ENCODE results near the gene TTC14.
A peak's percentile ranks its signal among the peaks of the same experiment; 100 is the strongest.
"Not testable (repeated sequence)": the region's sequence is repeated elsewhere in the genome, so short reads cannot be mapped to it uniquely, and the experiment has no call there.

Gene TTC14, protein sequence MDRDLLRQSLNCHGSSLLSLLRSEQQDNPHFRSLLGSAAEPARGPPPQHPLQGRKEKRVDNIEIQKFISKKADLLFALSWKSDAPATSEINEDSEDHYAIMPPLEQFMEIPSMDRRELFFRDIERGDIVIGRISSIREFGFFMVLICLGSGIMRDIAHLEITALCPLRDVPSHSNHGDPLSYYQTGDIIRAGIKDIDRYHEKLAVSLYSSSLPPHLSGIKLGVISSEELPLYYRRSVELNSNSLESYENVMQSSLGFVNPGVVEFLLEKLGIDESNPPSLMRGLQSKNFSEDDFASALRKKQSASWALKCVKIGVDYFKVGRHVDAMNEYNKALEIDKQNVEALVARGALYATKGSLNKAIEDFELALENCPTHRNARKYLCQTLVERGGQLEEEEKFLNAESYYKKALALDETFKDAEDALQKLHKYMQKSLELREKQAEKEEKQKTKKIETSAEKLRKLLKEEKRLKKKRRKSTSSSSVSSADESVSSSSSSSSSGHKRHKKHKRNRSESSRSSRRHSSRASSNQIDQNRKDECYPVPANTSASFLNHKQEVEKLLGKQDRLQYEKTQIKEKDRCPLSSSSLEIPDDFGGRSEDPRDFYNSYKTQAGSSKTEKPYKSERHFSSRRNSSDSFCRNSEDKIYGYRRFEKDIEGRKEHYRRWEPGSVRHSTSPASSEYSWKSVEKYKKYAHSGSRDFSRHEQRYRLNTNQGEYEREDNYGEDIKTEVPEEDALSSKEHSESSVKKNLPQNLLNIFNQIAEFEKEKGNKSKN

DNA sequence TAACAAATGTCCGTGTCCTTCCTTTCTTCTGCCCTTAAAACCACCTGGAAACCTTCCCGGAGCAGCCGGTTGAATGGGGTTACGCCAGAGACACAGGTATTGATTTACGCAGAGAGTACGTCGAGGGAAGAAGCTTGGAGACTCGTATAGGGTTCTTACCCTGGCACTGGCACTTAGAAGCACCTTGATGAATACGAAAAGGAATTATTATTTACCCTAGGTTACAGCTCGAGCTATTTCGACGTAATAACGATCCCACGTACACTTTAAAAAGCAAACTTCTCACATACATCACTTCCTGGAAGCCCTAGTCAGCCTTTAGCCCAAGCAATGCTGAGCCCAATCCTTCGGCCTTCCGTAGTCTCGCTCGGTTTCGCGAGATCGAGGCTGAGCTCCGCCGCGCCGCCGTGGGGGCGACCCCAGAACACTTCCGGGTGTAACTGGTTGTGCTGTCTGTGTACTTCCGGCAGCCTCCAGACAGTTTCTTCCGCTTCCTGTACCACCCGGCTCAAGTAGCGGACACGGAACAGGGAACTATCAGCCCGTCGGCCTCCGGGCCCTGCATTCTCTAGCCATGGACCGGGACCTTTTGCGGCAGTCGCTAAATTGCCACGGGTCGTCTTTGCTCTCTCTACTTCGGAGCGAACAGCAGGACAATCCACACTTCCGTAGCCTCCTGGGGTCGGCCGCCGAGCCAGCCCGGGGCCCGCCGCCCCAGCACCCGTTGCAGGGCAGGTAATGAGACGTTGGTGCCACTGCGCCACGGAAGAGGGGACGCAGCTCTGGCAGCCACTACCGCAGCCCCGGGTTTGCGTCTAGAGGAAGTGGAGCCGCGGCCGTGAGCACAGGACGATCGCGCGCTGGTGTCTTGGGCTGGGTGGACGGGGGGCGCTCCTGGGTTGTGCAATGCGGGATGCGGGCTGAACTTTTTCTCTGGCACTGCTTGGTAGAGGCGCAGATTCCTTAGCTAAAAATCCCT is at the start of gene TTC14:
Gene TTC14, plus strand, starts transcription at position 476 of the 979 bp plus-strand sequence. Its CDS starts 99 bp downstream, at position 575.
- DNase-seq: peak; percentile 97

GRCh38 chr3:180563406-180563805 is 38.6 kb upstream of the TTC14 start:
- no peak for DNase-seq

DNA sequence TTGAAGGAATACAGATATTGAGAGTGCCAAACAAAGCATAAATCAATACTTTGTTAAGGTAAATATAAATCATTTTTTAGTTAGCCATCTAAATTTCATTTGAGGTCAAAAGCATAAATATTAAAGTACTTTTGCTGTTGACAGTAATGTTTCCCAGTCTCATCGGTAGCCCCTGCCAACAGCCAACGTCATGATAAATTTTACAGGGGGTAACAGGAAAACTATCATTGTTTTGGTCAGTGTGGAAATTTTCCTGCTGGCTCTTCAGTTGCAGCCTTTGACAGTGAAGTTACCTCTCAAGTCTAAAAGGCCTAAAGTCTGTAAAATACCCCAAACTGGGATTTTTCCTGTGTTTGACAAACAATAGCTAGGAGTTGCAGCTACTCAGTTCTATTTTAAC is 37.3 kb upstream of the TTC14 start:
- no peak for DNase-seq

DNA sequence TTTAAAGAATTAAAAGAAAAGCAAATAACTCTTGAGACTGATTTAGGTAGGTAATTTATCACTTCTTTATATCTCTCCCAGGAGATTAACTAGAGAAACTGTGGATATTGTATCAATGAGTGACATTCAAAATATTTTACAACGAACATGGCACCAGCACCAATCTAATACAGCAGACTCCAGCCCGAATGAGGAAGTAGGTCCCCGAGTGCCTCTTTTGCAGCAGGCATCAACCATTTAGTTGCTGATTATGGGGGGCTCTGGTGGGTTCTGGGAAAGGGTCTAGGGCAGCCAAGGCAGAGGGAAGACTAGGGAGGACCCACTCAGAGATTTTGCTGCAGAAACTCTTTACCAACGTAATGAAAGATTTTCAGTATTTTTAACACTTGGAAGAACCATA is 31.7 kb upstream of the TTC14 start:
- DNase-seq: no peak

DNA sequence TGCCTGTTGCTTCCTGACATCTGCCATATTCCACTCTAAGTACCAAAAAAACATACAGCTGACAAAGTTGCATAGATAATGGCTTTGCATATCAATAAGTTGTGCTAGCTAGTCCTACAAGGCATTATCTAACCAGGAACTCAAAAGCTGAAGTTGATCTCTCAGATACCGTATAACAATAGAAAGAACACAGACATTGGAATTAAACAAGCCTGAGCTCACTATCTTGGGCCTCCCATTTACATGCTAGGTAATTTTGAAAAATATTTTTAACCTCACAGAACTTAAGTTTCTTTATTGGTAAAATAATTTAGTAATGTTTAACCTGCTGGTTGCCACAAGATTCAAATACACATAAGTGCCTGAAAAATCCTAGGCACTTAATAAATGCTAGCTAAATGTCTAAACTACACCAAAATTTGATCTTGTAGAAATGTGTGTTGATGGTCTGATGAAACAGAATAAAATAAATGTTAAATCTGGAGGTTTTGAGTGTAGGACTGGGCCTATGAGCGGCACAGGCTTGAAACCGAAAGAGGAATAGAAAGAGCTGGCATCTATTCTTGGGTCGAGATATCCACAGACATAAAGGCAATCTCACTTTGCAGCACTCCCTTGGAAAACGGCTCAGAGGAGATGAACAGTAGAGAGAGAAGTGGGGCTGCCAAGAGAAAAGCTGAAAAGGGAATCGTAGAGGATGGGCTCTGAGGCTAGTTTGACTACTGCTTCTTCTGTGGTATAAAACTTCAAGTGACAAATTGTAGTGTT is 29.9 kb upstream of the TTC14 start:
- no peak for DNase-seq

DNA sequence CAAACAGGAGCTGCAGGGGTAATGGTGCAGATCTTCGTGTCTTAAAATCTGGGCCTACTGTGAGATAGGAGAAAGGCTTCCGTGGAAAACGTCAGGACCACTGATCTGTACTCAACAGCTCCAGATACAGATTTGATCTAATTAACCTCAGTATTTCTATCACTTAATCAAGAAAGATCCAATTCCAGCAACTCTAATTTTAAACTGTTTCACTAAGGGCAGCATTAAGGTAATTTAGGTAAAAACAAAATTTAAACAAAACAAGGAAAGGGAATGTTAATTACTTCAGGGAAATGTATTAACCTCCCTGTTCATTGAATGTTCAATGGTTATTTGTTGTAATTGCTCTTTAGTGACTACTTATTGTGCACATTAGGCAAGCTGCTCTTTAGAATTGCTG is 26.4 kb upstream of the TTC14 start:
- no peak for DNase-seq

- no peak for DNase-seq
Measured at GRCh38 chr3:180580934-180581333, 21.0 kb upstream of the TTC14 start.

DNA sequence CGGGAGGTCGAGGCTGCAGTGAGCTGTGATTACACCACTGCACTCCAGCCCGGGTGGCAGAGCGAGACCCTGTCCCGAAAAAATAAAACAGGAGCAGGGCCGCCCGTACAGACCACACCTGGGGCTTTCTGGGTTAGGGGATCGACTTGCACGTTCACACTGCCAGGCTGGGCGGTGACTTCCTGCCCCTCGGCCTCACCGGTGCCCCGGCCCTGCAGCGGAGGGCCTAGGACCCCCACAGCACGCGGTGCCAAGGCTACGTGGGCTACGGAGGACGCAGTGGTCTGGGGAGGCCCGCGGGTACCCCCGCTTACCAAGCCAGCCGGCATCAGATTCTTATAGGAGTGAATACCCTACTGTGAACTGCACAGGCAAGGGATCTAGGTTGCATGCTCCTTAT is 11.6 kb upstream of the TTC14 start:
- no peak for DNase-seq

GRCh38 chr3:180593631-180594030 is 8.3 kb upstream of the TTC14 start:
- DNase-seq: not testable (repeated sequence)

DNA sequence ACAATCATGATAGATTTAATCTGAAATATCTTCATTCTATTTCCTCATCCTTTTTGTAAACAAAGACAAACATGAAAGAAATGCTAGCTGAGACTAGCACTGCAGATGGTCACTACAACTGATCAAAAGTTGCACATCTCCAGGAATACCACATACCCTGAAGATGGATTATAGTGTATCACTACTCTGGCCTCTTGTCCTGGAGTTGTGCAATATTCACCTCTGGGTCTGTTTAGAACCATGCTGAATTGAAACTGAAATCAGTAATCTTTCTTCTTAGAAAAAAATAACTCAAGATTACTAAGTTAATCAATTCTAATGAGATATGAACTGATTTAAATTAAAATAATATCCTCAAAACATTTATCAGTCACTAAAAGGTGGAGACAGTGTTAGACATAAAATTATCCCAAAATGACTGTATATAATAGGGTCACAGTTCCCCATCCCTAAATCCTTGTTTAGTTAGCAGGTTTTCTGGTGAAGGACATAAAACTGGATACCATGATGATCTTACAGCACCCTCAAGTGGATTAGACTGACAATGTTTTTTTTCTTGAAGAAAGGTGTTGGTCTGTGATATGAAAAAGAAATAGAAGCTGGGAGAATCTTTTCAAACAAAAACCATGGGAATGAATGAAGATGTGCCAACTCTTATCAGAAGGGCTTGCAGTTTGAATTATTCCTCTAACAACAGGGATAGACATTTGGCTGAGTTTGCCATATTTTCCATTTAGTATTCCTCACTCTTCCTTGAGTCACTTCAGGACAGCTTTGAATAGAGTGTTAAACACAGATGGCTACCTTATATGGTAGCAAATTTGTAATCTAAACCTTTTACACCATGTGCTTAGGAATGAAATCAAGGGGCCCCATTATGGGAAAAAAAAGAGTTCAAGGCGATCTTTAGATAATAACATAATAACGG is 7.1 kb upstream of the TTC14 start:
- DNase-seq: peak; percentile 53

DNA sequence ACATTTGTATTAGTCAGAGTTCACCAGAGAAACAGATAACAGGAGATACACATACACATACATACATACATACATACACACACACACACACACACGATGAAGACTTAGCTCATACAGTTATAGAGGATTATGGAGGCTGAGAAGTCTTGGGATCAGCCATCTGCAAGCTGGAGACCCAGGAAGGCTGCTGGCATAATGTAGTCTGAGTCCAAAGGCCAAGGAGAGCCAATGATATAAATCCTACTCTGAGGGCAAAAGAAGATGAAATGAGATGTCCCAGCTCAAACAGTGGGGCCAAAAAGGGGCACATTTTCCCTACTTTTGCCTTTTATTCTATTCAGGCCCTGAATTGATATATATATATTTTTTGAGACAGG is 6.4 kb upstream of the TTC14 start:
- no peak for DNase-seq

- no peak for DNase-seq
Measured at GRCh38 chr3:180600473-180600872, 1.5 kb upstream of the TTC14 start.

- DNase-seq: no peak
Measured at GRCh38 chr3:180611006-180611405, 9.0 kb downstream of the TTC14 start.

- DNase-seq: no peak
Measured at GRCh38 chr3:180612364-180612763, 10.4 kb downstream of the TTC14 start.

DNA sequence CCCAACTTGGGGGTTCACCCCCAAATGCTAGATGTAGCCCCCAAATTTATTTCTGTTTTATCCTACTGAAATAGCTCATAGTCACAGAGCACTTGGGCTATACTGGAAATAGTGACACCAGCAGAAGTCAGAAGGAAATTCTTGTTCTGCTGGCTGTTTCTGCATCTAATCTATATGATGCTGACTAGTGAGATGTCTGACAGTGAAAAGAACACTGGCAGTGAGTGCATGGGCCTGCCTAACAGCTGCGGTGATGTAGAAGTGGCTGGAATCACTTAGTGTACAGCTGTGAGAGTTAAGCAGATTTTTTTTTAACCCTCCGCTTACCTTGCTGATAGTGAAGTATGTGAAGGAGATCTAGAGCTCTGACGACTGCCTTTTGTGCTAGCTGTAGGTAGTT is 14.0 kb downstream of the TTC14 start:
- no peak for DNase-seq

DNA sequence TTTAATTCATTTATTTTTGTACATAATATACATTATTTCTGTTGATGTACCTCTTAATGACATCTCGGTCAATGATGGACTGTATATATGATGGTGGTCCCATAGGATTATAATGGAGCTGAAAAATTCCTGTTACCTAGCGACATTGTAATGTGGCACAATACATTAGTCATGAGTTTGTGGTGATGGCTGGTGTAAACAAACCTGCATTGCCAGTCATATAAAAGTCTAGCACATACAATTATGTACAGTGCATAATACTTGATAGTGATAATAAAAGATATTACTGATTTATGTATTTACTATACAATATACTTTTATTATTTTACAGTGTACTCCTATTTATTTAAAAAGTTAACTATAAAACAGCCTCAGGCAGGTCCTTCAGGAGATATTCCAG is 15.1 kb downstream of the TTC14 start:
- no peak for DNase-seq

DNA sequence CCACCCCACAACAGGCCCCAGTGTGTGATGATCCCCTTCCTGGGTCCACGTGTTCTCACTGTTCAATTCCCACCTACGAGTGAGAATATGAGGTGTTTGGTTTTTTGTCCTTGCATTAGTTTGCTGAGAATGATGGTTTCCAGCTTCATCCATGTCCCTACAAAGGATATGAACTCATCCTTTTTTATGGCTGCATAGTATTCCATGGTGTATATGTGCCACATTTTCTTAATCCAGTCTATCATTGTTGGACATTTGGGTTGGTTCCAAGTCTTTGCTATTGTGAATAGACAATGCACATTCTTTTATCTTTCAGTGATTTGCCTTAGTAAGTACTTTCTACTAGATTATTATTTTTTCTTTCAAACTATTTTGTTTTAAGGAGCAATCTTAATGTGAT is 16.6 kb downstream of the TTC14 start:
- not testable (repeated sequence) for DNase-seq

- no peak for DNase-seq
Measured at GRCh38 chr3:180619723-180620122, 17.8 kb downstream of the TTC14 start.

DNA sequence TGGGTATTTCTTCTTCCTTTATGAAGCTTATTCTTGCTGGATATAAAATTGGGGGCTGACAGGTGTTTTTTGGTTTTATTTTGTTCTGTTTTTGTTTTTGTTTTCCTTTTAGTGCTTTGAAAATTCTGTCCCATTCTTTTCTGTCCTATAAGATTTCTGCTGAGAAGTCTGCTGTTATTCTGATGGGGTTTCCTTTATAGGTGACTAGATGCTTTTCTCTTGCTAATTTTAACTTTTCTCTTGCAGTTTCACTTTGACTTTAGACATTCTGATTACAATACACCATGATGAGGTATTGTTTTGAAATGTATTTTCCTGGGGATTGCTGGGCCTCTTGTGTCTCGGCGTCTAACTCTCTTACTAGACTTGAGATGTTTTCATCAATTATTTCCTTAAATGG is 22.8 kb downstream of the TTC14 start:
- DNase-seq: no peak

DNA sequence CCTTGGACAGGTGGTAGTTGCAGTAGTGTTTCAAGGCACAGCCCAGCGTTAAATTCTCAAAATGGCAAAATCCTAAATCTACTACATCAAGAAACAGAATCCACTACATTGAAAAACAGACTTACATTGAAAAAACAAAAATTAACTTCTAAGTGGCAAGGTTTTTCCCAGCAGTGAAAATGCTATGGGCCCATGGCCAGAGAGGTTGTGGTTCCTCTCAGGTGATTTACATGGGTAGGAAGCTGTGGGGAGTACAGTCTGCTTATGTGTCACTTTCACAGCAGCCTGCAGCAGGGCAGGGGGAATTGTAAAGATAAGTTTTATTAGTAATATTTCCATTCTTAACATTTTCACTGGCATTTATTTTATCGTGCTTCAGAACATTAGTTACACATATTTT is 24.9 kb downstream of the TTC14 start:
- no peak for DNase-seq

DNA sequence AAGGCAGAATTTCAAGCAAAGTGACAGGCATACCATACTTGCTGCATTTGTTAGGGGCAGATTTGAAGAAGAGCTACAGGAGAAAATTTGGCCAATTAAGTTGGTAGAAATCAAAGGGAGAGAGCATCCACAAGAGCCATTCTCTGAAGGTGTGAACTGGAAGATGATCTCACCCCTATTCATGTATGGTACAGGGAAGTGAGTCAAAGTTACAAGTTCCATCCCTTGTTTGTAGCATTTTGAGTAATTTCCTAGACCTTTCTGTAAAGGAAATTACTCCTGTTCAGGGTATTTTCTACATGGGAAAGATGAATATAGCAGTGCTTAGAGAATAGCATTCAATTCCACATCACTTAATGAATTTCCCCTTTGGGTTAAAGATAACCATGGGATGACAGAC is 28.4 kb downstream of the TTC14 start:
- DNase-seq: no peak

All from COR-L47 (cell line).